Thoracic aorta (tissue), 2 donors: ENCODE measurements around the gene GPI. TPM values are rescaled to one million over a fixed set of nuclear protein-coding genes. Genes with fewer than 3 reads are reported as not detected.

Experiments
- ATAC-seq: fragments of 150-250 bp; one replicate; pipeline ENCODE4 v1.8.0; 2017; ENCODE audit warnings: low read depth; ENCODE audit not compliant: insufficient number of reproducible peaks, low FRiP score
- DNase-seq: peaks from one replicate; pipeline ENCODE4 v3.0.0-alpha.2; 2020; ENCODE audit warnings: low spot score
- H3K27ac ChIP-seq, 2 donors: fragments of 200-600 bp; sonication (generic); 1 replicate in 1 of 2; 2 replicates in 1 of 2; pipeline ENCODE4 v1.5.1; 2016; ENCODE audit warnings: mild to moderate bottlenecking in 2 of 2, moderate library complexity in 2 of 2
- H3K27me3 ChIP-seq: fragments of 200-600 bp; sonication (generic); replicated peaks from 2 replicates; pipeline ENCODE4 v1.6.0; 2016; ENCODE audit warnings: mild to moderate bottlenecking; ENCODE audit not compliant: insufficient read depth
- H3K36me3 ChIP-seq: fragments of 200-600 bp; sonication (generic); one replicate; pipeline ENCODE4 v1.5.1; 2016
- H3K4me1 ChIP-seq, 2 donors: fragments of 200-600 bp; sonication (generic); 1 replicate in 1 of 2; 2 replicates in 1 of 2; pipeline versions ENCODE4 v1.5.1 to v1.6.0; 2016; ENCODE audit warnings: low read depth in 2 of 2, mild to moderate bottlenecking in 1 of 2; ENCODE audit not compliant: control insufficient read depth in 1 of 2
- H3K4me3 ChIP-seq: fragments of 200-600 bp; sonication (generic); 2 replicates; pipeline ENCODE4 v1.5.1; 2016; ENCODE audit warnings: mild to moderate bottlenecking
- H3K9me3 ChIP-seq: fragments of 200-600 bp; sonication (generic); 2 replicates; pipeline ENCODE4 v1.5.1; 2016
- CTCF ChIP-seq: fragments of 200-600 bp; sonication (generic); IDR thresholded peaks from one replicate; pipeline ENCODE4 v1.5.1; 2019; ENCODE audit warnings: antibody characterized with exemption
- total RNA-seq, 2 donors: library from RNA; depleted of rRNA; stranded (reverse); fragments of >200 nt; gene quantifications; one replicate each; pipeline versions ENCODE4 v1.1.0 to v1.2.3, GENCODE V29; 2016

The GPI gene
- total RNA-seq, 2 donors from 2014 or later: 112 to 207 TPM

GRCh38 chr19:34404109-34404909, 39.3 kb downstream of the GPI start, which contains the start of gene PDCD2L:
Gene PDCD2L, plus strand, starts transcription at chr19:34404399. Its CDS starts 32 bp downstream, at chr19:34404431.
- Histone ChIP-seq H3K27me3 (no peaks in the 10 kb centered on the region), H3K27ac (peak within 1 kb of the TSS; percentile 29 to 53), H3K4me3 (peak within 1 kb of the TSS; percentile 98), H3K4me1 (peaks cover 3 to 4% of the 10 kb centered on the region in 2 donors), H3K9me3 (no peaks in the 10 kb centered on the region), H3K36me3 (peaks cover 14% of the 10 kb centered on the region)
- TF ChIP-seq CTCF: no peak
- DNase-seq: peak; percentile 78
- ATAC-seq: peak; percentile 67

GRCh38 chr19:34405892-34406660, 41.1 kb downstream of the GPI start:
- Histone ChIP-seq H3K4me1 (peaks cover 3 to 4% of the 10 kb centered on the region in 2 donors), H3K4me3 (no peak overlapping the region), H3K36me3 (peaks cover 4% of the 10 kb centered on the region), H3K27me3 (no peaks in the 10 kb centered on the region), H3K9me3 (no peaks in the 10 kb centered on the region), H3K27ac (no peak overlapping the region)
- DNase-seq (no peak), ATAC-seq (no peak)
- TF ChIP-seq CTCF: no peak

GRCh38 chr19:34408411-34408810, 43.4 kb downstream of the GPI start:
- Histone ChIP-seq H3K27me3 (no peaks in the 10 kb centered on the region), H3K4me1 (peaks cover 3 to 4% of the 10 kb centered on the region in 2 donors), H3K9me3 (no peaks in the 10 kb centered on the region), H3K4me3 (no peak overlapping the region), H3K36me3 (peaks cover 4% of the 10 kb centered on the region), H3K27ac (no peak overlapping the region)
- no peak for TF ChIP-seq CTCF
- ATAC-seq: no peak
- no peak for DNase-seq

- Histone ChIP-seq H3K27ac (no peak overlapping the region), H3K4me3 (no peak overlapping the region), H3K9me3 (no peaks in the 10 kb centered on the region), H3K36me3 (peaks cover 4% of the 10 kb centered on the region), H3K27me3 (no peaks in the 10 kb centered on the region), H3K4me1 (peaks cover 3 to 4% of the 10 kb centered on the region in 2 donors)
- ATAC-seq (no peak), DNase-seq (no peak)
- no peak for TF ChIP-seq CTCF
Observed at GRCh38 chr19:34409189-34410164, 44.5 kb downstream of the GPI start.
